Gastroesophageal sphincter (tissue), 4 donors: ENCODE data around the gene DCBLD2. TPM values are rescaled to one million over a fixed set of nuclear protein-coding genes. Genes with fewer than 3 reads are reported as not detected.
"Not testable (repeated sequence)": the region's sequence is repeated elsewhere in the genome, so short reads cannot be mapped to it uniquely, and the experiment has no call there.

Experiments
- ATAC-seq: fragments of 150-250 bp; one replicate; pipeline ENCODE4 v1.9.1; 2016; ENCODE audit warnings: mild to moderate bottlenecking, moderate library complexity
- H3K27ac ChIP-seq, 4 donors: fragments of 200-600 bp; sonication (generic) in 3 of 4; 1 replicate in 3 of 4; 2 replicates in 1 of 4; pipeline ENCODE4 v1.5.1; 2016 to 2019
- H3K27me3 ChIP-seq: fragments of 200-600 bp; sonication (generic); one replicate; pipeline ENCODE4 v1.5.1; 2019
- H3K36me3 ChIP-seq, 2 donors: fragments of 200-600 bp; sonication (generic); one replicate each; pipeline ENCODE4 v1.5.1; 2019; ENCODE audit warnings: control low read depth in 1 of 2
- H3K4me1 ChIP-seq, 3 donors: fragments of 200-600 bp; sonication (generic); 1 replicate in 2 of 3; 2 replicates in 1 of 3; pipeline ENCODE4 v1.5.1; 2016 to 2019; ENCODE audit warnings: control low read depth in 2 of 3
- H3K4me3 ChIP-seq, 2 donors: fragments of 200-600 bp; sonication (generic); one replicate each; pipeline ENCODE4 v1.5.1; 2019; ENCODE audit warnings: mild to moderate bottlenecking in 1 of 2, moderate library complexity in 1 of 2
- H3K9me3 ChIP-seq, 3 donors: fragments of 200-600 bp; sonication (generic); one replicate each; pipeline ENCODE4 v1.5.1; 2017 to 2019; ENCODE audit warnings: control low read depth in 2 of 3
- EP300 ChIP-seq: sonication (generic); formaldehyde crosslinking; IDR thresholded peaks from one replicate; pipeline ENCODE4 v1.6.1; 2017; ENCODE audit warnings: antibody characterized with exemption, mild to moderate bottlenecking
- POLR2A ChIP-seq, 2 donors: fragments of 450-650 bp; IDR thresholded peaks; one replicate each; pipeline ENCODE4 v1.6.1; 2017; ENCODE audit warnings: antibody characterized with exemption in 2 of 2, mild to moderate bottlenecking in 2 of 2, moderate library complexity in 1 of 2
- POLR2AphosphoS5 ChIP-seq: sonication (generic); formaldehyde crosslinking; IDR thresholded peaks from one replicate; pipeline ENCODE4 v1.6.1; 2017; ENCODE audit warnings: antibody characterized with exemption
- WGBS, 2 donors: methylation state at CpG; one replicate each; pipeline ENCODE4 v1.1.5; 2018; ENCODE audit warnings: low coverage in 1 of 2; 5-methylcytosine and 5-hydroxymethylcytosine counted together
- total RNA-seq, 4 donors: library from RNA; depleted of rRNA; stranded (reverse); fragments of >200 nt; gene quantifications; one replicate each; pipeline ENCODE4 v1.1.0, GENCODE V29; 2016
- TF ChIP-seq, protein P1 (sequence below), 4 experiments: fragments of 200-600 bp in 2 of 4; fragments of 450-650 bp in 2 of 4; sonication (generic) in 1 of 4; IDR thresholded peaks; one replicate each; pipeline ENCODE4 v1.5.1; 2017 to 2019; ENCODE audit warnings: antibody characterized with exemption in 4 of 4, mild to moderate bottlenecking in 2 of 4, moderate library complexity in 2 of 4

DCBLD2 gene
- total RNA-seq, 4 donors from 2014 or later, result 45.3 to 58.8 (median 52.4) TPM

DNA sequence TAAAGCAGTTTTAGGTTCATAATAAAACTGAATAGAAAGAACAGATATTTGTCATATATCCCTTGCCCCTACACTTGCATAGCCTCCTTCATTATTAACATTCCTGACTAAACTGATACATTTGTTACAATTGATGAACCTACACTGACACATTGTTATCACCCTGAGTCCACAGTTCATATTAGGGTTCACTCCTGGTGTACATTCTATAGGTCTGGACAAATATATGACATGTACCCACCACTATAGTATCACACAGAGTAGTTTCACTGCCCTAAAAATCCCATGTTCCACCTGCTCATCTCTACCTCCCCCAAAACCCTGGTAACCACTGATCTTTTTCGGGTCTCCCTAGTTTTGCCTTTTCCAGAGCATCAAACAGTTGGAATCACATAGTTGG is 13.8 kb downstream of the DCBLD2 start:
- H3K4me1 ChIP-seq, result peaks cover 16 to 71% (median 31%) of the 10 kb centered on the region in 3 donors
- no peak overlapping the region for H3K27ac ChIP-seq
- ATAC-seq, result no peak
- no peaks in the 10 kb centered on the region for H3K27me3 ChIP-seq
- TF ChIP-seq, protein P1, sequence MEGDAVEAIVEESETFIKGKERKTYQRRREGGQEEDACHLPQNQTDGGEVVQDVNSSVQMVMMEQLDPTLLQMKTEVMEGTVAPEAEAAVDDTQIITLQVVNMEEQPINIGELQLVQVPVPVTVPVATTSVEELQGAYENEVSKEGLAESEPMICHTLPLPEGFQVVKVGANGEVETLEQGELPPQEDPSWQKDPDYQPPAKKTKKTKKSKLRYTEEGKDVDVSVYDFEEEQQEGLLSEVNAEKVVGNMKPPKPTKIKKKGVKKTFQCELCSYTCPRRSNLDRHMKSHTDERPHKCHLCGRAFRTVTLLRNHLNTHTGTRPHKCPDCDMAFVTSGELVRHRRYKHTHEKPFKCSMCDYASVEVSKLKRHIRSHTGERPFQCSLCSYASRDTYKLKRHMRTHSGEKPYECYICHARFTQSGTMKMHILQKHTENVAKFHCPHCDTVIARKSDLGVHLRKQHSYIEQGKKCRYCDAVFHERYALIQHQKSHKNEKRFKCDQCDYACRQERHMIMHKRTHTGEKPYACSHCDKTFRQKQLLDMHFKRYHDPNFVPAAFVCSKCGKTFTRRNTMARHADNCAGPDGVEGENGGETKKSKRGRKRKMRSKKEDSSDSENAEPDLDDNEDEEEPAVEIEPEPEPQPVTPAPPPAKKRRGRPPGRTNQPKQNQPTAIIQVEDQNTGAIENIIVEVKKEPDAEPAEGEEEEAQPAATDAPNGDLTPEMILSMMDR (IDR thresholded peaks at IDR 0.05), result no peak
- WGBS, 2 donors, result 91 to 100% methylated on average over 1 of the region's 1 CpG
- no peaks in the 10 kb centered on the region for H3K36me3 ChIP-seq
- H3K9me3 ChIP-seq, result no peaks in the 10 kb centered on the region
- H3K4me3 ChIP-seq, result no peak overlapping the region

DNA sequence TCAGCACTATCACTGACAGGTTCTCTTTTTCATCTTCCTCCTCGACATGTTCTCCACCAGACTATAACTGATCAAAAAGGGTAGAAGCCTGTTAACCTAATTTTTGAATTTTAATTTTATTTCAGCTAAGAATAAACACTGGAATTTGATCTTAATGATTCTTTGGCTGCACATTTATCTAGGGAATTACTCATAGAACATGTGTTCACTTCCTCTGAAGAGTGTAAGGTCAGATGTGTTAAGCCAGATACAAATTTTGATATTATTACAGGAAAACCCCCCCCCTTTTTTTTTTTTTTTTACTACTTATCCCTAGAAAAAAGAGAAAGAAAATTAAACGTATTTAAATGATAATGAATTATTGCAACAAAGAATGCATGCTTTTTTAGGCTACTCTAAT is 15.0 kb downstream of the DCBLD2 start:
- no peaks in the 10 kb centered on the region for H3K36me3 ChIP-seq
- H3K27ac ChIP-seq, result peak overlapping the region in 1 of 4 donors; percentile 16
- TF ChIP-seq, protein P1 (IDR thresholded peaks at IDR 0.05), result no peak
- no peak for TF ChIP-seq EP300
- no peak for TF ChIP-seq POLR2A (IDR thresholded peaks at IDR 0.05)
- no peak for TF ChIP-seq POLR2AphosphoS5
- ATAC-seq, result no peak
- H3K4me3 ChIP-seq, result no peak overlapping the region
- H3K4me1 ChIP-seq, result peaks cover 13 to 62% (median 27%) of the 10 kb centered on the region in 3 donors
- H3K9me3 ChIP-seq, result no peaks in the 10 kb centered on the region
- 51 to 60% methylated on average over 2 of the region's 2 CpGs for WGBS, 2 donors
- no peaks in the 10 kb centered on the region for H3K27me3 ChIP-seq

GRCh38 chr3:98885851-98886250 is 15.6 kb downstream of the DCBLD2 start:
- Histone ChIP-seq H3K27me3 (no peaks in the 10 kb centered on the region), H3K4me3 (no peak overlapping the region), H3K9me3 (no peaks in the 10 kb centered on the region), H3K4me1 (peaks cover 10 to 56% (median 21%) of the 10 kb centered on the region in 3 donors), H3K27ac (peak overlapping the region in 1 of 4 donors; percentile 16), H3K36me3 (peaks cover 0 to 4% of the 10 kb centered on the region in 2 donors)
- ATAC-seq, result no peak
- no peak for TF ChIP-seq POLR2AphosphoS5
- TF ChIP-seq POLR2A (IDR thresholded peaks at IDR 0.05), result no peak
- no peak for TF ChIP-seq EP300
- TF ChIP-seq, protein P1 (IDR thresholded peaks at IDR 0.05), result no peak
- 64 to 65% methylated on average over 1 of the region's 1 CpG for WGBS, 2 donors

DNA sequence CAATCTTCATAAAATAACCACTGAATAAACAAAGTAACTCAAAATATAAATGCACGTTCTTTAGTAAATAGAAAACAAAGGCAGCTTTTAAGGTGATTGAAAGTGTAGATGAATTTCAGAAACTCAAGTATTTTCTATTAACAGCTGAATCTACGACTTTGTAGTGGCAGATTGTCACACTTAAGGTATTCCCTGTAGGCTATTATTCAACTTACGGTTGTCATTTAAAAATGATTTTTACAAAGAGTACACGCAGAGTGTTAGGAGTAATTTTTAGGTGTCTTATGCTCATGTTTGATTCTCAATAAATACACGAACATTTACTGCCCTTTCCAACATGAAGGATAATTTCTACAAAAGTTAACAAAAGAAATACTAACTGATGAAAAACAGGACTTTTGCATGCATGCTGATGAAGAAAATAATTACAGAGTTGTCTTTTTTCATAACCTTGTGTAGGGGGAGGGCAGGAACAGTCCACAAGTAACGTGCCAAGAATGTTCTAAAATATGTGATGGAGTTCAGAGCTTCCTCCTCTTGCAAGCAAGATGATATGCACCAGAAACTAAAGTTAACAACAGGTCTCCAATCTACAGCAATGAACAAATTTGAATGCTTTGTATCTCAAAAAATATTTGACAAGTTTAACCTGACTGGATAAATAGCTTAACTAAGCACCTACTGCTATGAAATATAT is 16.7 kb downstream of the DCBLD2 start:
- no peaks in the 10 kb centered on the region for H3K27me3 ChIP-seq
- no peak for TF ChIP-seq EP300
- TF ChIP-seq, protein P1 (IDR thresholded peaks at IDR 0.05), result no peak
- TF ChIP-seq POLR2AphosphoS5, result no peak
- TF ChIP-seq POLR2A (IDR thresholded peaks at IDR 0.05), result no peak
- H3K4me1 ChIP-seq, result peaks cover 10 to 46% (median 15%) of the 10 kb centered on the region in 3 donors
- no peak overlapping the region for H3K4me3 ChIP-seq
- peak overlapping the region in 3 of 4 donors; percentile 7 to 46 (median 23) for H3K27ac ChIP-seq
- peaks cover 0 to 14% of the 10 kb centered on the region in 2 donors for H3K36me3 ChIP-seq
- WGBS, 2 donors, result 22 to 23% methylated on average over 6 of the region's 6 CpGs
- H3K9me3 ChIP-seq, result no peaks in the 10 kb centered on the region
- no peak for ATAC-seq

- ATAC-seq, H3K27ac ChIP-seq: not testable (repeated sequence)
- 85 to 95% methylated on average over 4 to 5 of the region's 5 CpGs for WGBS, 2 donors
Measured at GRCh38 chr3:98882614-98883333, 18.7 kb downstream of the DCBLD2 start.

More at GRCh38 chr3:98882614-98883333, 18.7 kb downstream of the DCBLD2 start:
- H3K9me3 ChIP-seq, H3K27me3 ChIP-seq, H3K4me3 ChIP-seq: not testable (repeated sequence)
- Histone ChIP-seq H3K36me3 (peaks cover 0 to 21% of the 10 kb centered on the region in 2 donors), H3K4me1 (peaks cover 10 to 43% (median 15%) of the 10 kb centered on the region in 3 donors)
